GM23338 (cell line): ENCODE results near the gene SIAE.

Experiments
- EZH2phosphoT487 ChIP-seq: fragments of 200-600 bp; sonication (generic); IDR thresholded peaks from one replicate; pipeline ENCODE4 v1.8.1; 2018; ENCODE audit warnings: antibody characterized with exemption; ENCODE audit not compliant: unreplicated experiment
- REST ChIP-seq: IDR thresholded peaks from one replicate; pipeline ENCODE4 v1.6.1; 2018; ENCODE audit warnings: antibody characterized with exemption; ENCODE audit not compliant: unreplicated experiment
- TF ChIP-seq, protein P1 (sequence below), 2 experiments: fragments of 200-600 bp in 1 of 2; sonication (generic) in 1 of 2; conservative IDR thresholded peaks; 2 replicates each; pipeline versions ENCODE4 v1.5.1 to v1.6.1; 2016 to 2017; ENCODE audit warnings: antibody characterized with exemption in 2 of 2, low read depth in 2 of 2, mild to moderate bottlenecking in 2 of 2, moderate library complexity in 1 of 2

GRCh38 chr11:124640666-124641065 lies 32.9 kb downstream of the SIAE start:
- TF ChIP-seq, protein P1, sequence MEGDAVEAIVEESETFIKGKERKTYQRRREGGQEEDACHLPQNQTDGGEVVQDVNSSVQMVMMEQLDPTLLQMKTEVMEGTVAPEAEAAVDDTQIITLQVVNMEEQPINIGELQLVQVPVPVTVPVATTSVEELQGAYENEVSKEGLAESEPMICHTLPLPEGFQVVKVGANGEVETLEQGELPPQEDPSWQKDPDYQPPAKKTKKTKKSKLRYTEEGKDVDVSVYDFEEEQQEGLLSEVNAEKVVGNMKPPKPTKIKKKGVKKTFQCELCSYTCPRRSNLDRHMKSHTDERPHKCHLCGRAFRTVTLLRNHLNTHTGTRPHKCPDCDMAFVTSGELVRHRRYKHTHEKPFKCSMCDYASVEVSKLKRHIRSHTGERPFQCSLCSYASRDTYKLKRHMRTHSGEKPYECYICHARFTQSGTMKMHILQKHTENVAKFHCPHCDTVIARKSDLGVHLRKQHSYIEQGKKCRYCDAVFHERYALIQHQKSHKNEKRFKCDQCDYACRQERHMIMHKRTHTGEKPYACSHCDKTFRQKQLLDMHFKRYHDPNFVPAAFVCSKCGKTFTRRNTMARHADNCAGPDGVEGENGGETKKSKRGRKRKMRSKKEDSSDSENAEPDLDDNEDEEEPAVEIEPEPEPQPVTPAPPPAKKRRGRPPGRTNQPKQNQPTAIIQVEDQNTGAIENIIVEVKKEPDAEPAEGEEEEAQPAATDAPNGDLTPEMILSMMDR (conservative IDR thresholded peaks at IDR 0.05; ENCODE audit: low read depth in 2 of 2) = peak; percentile 46 to 62
- TF ChIP-seq EZH2phosphoT487 (no peak), REST (no peak)
